OCI-LY3 (cell line): Measurements from ENCODE around the gene IL17B.

Experiments
- CTCF ChIP-seq: fragments of 200-600, 300-600 bp; sonication (generic); IDR thresholded peaks from 2 replicates; pipeline ENCODE4 v1.5.1; 2014; ENCODE audit warnings: antibody characterized with exemption, low read length, low read depth
- EZH2phosphoT487 ChIP-seq: fragments of 200-600 bp; shearing (Covaris generic); IDR thresholded peaks from 2 replicates; pipeline ENCODE4 v1.6.1; 2018; ENCODE audit warnings: antibody characterized with exemption, mixed run types, low read depth

- no peak for TF ChIP-seq CTCF
- no peak for TF ChIP-seq EZH2phosphoT487
These were observed 53.8 kb downstream of the IL17B start for GRCh38 chr5:149325166-149325735.
